ENCODE results near the gene SOBP. TPM values are rescaled to one million over a fixed set of nuclear protein-coding genes. Genes with fewer than 3 reads are reported as not detected.

The SOBP gene
- polyA plus RNA-seq, 3 donors: 0.93 to 10.8 (median 1.8) TPM

DNA sequence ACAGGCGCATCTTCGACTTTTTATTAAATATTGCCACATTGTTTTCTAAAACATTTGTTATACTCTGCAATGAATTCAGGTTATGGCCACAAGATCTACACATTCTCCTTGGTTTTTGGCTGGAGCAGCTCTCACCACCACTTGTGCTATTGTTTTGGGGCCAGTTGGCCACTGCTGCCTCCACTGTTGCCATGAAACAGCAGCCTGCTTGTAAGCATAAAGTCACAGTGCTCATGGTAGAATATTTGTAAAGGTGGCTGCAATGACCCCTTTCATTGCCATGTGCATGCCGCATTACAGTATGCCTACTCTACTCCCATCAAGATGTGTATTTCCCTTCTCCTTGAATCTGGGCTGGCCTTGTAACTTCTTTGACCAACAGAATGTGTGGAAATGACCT, 192.8 kb downstream of the SOBP start:
- 95 to 100% (median 98%) methylated on average over 3 of the region's 3 CpGs for WGBS, 3 donors
- H3K27ac ChIP-seq (ENCODE audit: low read depth, low read length): no peak overlapping the region

GRCh38 chr6:107683183-107683582, 193.3 kb downstream of the SOBP start:
- 84 to 98% (median 91%) methylated on average over 2 of the region's 2 CpGs for WGBS, 3 donors
- H3K27ac ChIP-seq (ENCODE audit: low read depth, low read length): no peak overlapping the region

GRCh38 chr6:107684996-107685395, 195.1 kb downstream of the SOBP start:
- WGBS, 3 donors: 89 to 94% (median 92%) methylated on average over 2 of the region's 2 CpGs
- no peak overlapping the region for H3K27ac ChIP-seq (ENCODE audit: low read depth, low read length)

DNA sequence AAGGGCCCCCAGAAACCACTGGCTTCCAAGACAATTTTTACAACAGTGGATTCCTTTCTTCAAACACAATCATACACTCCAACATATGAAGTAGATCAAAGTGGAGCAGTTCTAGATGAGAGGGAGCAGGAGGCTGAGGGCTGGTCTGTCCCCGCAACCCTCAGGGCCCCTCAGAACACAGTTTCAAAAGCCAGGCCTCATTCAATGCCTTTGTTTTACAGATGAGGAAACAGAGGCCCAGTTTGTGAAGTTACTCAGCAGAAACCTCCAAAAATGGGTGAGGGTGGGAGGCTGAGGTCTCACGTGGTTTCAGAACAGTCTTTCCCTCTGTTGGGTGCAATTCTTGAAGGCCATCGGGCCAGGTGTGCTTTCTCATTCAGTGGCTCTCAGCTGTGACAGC, 199.3 kb downstream of the SOBP start:
- 66 to 89% (median 76%) methylated on average over 3 of the region's 3 CpGs for WGBS, 3 donors

GRCh38 chr6:107689951-107690642, 200.2 kb downstream of the SOBP start:
- 59 to 77% (median 60%) methylated on average over 13 of the region's 13 CpGs for WGBS, 3 donors
- no peak overlapping the region for H3K27ac ChIP-seq (ENCODE audit: low read depth, low read length)

More for the DNA sequence above, 199.3 kb downstream of the SOBP start:
- no peak overlapping the region for H3K27ac ChIP-seq (ENCODE audit: low read depth, low read length)

DNA sequence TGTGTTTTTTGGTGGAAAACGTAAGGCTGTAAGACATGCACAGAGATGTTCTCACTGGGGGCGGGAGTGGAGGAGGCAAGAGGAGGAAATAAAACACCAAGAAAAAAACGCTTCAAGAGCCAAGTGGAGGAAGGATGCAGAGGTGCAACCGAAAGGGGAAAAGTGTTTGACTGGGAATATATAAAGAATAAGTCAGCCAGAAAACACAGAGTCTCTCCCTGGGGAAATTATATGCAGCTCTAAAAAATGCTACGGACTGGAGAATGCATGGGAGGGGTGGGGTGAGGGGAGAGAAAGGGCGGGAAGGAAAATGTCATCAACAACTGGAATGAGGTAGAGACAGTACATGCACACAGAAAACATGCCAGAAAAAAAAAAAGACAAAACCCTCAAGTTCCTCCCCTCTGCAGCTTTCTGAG, 200.7 kb downstream of the SOBP start:
- 30 to 60% (median 35%) methylated on average over 6 of the region's 6 CpGs for WGBS, 3 donors
- no peak overlapping the region for H3K27ac ChIP-seq (ENCODE audit: low read depth, low read length)

DNA sequence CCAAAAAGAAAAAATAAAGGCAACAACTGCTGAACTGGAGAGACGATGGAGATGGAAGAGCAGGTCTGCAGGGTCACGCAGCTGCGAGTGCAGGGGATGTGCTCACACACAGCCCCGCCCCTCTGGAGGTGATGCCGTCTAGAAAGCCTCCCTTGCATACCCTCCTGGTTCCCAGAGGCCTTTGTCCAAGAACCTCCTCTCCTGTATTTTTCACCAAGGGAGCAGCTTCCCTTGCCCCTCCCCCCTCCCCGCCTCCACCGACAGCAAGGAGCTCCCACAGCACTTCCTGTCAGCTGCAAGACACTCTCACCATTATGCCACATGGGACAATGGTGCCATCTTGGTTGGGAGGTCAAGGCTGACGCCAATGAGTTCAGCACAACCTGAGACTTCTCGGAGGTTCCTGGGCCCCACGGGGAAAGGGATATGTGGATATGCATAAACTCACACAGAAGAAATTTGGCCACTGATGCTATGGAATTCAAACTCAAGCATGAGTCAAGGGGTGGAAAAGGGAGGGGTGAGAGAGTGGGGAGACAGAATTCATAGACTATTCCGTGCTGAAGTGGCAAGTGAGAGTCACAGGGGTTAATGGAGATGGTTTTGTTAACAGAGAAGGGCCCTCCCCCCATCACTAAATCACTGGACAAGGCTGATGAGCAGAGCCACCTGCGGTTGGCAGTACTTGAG, 201.3 kb downstream of the SOBP start:
- WGBS, 3 donors: 41 to 50% (median 46%) methylated on average over 12 of the region's 12 CpGs

DNA sequence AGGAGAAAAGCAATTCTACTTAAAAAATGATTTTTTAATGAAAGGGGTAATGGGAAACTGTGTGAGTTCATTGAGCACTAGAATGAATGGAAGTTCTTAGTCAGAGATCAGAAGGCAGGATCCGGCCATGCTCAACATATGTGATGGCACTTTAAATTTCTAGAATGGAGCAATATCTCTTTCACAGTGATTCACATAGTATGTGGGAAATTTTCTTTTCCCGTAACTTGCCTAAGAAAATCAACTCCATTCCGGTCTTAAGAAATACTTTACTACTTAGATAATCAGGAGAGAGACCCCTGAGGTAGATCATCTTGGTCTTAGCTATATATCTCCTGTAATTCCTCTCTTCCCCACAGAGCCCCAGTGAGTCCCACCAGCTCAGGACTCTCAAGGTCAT, 202.4 kb downstream of the SOBP start:
- no peak overlapping the region for H3K27ac ChIP-seq (ENCODE audit: low read depth, low read length)
- 86 to 93% (median 90%) methylated on average over 3 of the region's 3 CpGs for WGBS, 3 donors

More for the DNA sequence above, 201.3 kb downstream of the SOBP start:
- no peak overlapping the region for H3K27ac ChIP-seq (ENCODE audit: low read depth, low read length)

- 93 to 100% (median 100%) methylated on average over 2 of the region's 2 CpGs for WGBS, 3 donors
Measured at GRCh38 chr6:107695061-107695720, 205.3 kb downstream of the SOBP start.

DNA sequence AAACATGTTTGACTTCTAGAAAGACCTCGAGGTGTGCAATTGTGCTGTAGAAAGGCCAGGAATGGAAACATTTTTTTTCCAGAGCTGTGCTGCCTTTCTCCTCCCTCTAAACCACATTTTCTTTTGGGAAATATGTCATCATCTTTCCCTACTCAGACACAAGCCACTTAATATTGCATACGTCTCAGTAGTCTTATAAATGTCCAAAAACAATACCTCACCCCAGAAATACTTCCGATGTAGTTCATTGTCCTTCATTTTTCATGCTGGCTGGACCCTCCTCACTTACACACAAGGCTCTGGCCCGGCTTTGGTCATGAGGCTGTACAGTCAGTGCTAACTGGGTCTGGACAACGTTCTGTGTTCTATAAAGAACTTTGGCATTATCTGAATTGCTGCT, 207.8 kb downstream of the SOBP start:
- 41 to 63% (median 46%) methylated on average over 5 of the region's 5 CpGs for WGBS, 3 donors

More at GRCh38 chr6:107695061-107695720, 205.3 kb downstream of the SOBP start:
- no peak overlapping the region for H3K27ac ChIP-seq (ENCODE audit: low read depth, low read length)

DNA sequence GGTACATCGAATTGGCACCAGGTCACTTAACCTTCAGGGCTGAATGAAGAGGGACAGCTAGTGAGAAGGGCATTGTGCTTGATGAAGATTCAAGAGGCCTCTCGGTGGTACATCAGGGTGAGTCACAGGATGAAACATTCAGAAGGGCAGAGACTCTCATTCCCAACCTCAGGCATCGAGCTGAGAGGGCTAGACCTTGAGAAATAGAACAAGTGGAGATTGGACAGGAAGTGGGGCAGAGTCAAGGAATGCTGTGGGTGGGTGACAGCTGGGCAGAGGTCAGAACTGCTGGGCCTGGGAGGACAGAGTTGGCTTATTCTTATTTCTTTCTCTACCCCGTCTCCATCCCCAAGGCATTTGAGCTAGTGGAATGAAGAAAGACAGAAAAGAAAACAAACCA, 208.2 kb downstream of the SOBP start:
- H3K27ac ChIP-seq (ENCODE audit: low read depth, low read length): no peak overlapping the region

More for the DNA sequence above, 207.8 kb downstream of the SOBP start:
- H3K27ac ChIP-seq (ENCODE audit: low read depth, low read length): no peak overlapping the region

DNA sequence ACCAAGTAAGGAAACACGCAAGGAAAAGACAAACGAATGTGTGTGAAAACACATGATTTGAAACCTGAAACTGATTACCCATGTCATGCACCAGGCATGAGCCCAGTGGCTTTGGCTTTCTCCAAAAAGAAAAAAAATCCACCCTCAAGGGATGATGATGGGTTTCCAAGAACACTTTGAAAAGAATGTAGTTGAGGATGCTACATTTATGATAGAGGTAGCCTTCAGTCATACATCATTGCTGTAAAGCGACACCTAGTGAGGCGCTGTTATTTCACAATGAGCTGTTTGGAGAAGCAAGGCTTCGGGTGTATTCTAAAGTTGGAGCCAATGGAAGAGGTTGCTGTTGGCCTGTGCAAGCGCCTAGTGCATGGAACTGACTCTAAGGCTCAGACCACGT, 209.3 kb downstream of the SOBP start:
- WGBS, 3 donors: 75 to 79% (median 76%) methylated on average over 7 of the region's 7 CpGs
- H3K27ac ChIP-seq (ENCODE audit: low read depth, low read length): no peak overlapping the region

More for the DNA sequence above, 208.2 kb downstream of the SOBP start:
- 64 to 75% (median 70%) methylated on average over 4 of the region's 4 CpGs for WGBS, 3 donors

DNA sequence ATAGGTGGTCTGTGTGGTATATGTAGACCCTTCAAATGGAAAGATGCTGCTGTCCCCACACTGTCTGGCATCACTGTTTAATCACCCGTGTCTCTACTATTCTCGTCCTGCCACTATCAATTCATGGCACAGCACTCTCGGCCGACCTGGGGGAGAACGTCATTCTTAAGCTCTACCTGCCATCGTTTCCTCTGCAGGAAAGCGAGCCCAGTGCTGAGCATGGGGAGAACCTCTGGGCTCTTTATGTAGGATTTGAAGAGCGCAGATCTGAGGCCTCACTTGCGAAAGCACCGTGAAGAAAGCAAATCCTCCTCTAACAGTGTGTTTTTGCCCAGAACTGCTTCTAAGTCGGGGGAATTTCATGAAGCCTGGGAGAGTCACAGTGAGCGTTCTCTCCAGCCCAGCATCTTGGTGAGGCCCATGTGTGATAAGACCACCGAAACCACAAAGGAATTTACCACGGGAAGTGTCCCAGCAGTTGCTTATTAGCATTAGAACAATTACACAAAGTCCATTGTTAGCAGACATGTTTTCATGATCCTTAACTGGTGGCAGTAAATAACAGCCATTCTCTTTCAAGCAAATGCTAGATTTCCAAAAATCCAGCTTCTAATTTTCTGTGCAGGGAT, 209.9 kb downstream of the SOBP start:
- WGBS, 3 donors: 57 to 81% (median 67%) methylated on average over 14 of the region's 14 CpGs
- no peak overlapping the region for H3K27ac ChIP-seq (ENCODE audit: low read depth, low read length)

GRCh38 chr6:107703606-107704005, 213.7 kb downstream of the SOBP start:
- H3K27ac ChIP-seq (ENCODE audit: low read depth, low read length): no peak overlapping the region
- 77 to 92% (median 89%) methylated on average over 5 of the region's 5 CpGs for WGBS, 3 donors

- WGBS, 3 donors: 36 to 43% (median 39%) methylated on average over 8 of the region's 8 CpGs
- no peak overlapping the region for H3K27ac ChIP-seq (ENCODE audit: low read depth, low read length)
Measured at GRCh38 chr6:107704347-107705013, 214.6 kb downstream of the SOBP start.

DNA sequence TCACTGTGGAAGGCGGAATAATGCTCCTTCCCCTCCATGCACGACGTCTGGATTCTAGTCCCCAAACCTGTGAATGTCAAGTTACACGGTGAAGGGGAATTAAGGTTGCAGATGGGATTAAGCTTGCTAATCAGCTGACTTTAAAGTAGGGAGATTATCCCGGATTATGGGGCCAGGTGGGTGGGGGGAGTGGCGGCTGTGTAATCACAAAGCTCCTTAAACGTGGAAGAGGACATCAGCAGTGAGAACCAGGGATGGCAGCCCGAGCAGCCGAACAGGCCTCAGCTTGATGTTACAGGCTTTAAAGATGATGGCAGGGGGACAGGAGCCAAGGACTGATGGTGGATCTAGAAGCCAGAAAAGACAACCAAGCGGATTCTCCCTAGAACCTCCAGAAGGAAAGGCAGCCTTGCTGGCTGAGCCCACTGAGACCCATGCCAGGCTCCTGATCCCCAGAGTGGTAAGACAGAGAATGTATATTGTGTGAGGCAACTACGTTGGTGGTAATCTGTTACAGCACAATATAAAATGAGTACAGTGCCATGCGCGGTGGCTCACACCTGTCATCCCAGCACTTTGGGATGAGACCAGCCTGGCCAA, 216.7 kb downstream of the SOBP start:
- no peak overlapping the region for H3K27ac ChIP-seq (ENCODE audit: low read depth, low read length)
- 85 to 87% (median 85%) methylated on average over 13 of the region's 13 CpGs for WGBS, 3 donors

DNA sequence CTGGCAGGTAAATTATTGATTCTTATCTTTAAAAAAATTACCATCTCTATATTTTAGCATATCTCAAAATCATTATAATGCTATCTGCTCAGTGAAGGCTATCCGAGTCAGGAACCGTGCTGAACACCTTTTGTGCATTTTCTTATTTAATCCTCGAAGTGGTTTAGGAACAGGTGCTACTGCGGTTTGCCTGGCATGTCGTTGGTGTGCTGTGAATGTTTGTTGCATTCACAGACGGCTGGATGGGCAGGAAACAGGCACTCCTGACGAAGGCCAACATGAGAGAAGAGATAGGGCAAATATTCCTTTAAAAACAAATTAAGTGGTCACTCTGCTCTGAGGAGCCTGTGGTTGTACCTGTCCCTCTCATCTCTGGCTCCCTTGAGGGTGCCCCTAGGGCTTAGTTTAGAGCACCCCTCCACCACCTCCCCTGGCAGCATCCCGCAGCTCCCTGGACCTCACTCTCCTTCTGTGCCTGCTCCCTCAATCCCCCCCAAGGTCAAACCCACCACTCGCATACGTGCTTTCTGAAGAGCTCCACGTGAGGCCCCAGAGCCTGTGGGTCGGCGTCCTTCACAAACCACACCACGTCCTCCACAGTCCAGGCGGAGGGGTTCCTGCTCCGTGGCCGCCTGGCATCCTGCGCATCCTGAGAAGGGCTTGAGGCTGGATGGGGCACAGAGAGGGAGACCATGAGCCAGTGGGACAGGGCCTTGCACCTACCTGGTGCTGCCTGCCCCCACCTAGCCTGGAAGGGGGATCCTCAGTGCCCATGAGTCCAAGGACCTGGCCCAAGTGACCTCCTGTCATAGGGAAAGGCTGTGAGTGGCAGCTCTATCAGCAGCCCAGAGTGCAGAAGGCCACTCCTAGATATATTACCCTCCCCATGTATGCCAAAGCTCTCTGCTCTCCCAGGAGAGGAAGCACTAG, 217.7 kb downstream of the SOBP start:
- 82 to 93% (median 93%) methylated on average over 18 of the region's 18 CpGs for WGBS, 3 donors

More for the DNA sequence above, 217.7 kb downstream of the SOBP start:
- H3K27ac ChIP-seq (ENCODE audit: low read depth, low read length): no peak overlapping the region

Measured in adipose tissue (tissue), 3 donors.